Measurements from ENCODE around the gene DOK6.
"Not testable (repeated sequence)": the region's sequence is repeated elsewhere in the genome, so short reads cannot be mapped to it uniquely, and the experiment has no call there.

The DOK6 gene

DNA sequence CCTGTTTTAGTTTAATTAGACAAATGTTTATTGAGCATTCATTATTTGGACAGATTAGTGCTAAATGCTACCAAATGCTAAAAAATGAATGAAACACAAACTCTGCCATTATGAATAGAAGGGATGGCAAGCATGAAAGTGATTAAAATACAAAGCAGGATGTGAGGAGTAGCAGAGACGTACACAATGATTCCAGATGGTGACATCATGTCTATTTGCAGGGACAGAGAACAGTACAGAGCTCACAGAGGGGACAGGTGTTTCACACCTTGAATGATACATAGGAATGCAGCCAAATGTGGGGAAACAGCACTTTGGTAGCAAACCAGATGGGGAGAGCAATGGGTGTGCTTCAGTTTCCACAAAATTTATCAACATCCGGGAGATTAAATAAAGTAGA, 470.7 kb downstream of the DOK6 start:
- DNase-seq (ENCODE audit: low read depth) = no peak

DNA sequence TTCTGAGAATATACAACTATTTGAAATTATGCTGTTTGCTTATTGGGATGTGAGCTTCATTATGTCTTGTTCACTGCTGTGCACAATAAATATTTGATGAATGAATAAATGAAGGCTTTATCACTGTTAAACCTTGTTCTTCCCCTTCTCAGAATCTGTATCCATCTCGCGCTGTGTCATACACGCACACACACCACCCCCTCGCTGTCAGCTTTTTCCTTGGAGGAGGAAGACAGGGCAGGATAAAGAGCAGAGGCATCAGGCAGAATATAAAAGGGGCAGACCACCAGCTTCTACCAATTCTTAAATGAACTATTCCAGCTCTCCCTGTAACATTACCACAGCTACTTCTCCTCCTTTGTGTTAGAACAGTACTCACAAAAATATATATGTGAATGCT, 472.0 kb downstream of the DOK6 start:
- no peak for DNase-seq (ENCODE audit: low read depth)

DNA sequence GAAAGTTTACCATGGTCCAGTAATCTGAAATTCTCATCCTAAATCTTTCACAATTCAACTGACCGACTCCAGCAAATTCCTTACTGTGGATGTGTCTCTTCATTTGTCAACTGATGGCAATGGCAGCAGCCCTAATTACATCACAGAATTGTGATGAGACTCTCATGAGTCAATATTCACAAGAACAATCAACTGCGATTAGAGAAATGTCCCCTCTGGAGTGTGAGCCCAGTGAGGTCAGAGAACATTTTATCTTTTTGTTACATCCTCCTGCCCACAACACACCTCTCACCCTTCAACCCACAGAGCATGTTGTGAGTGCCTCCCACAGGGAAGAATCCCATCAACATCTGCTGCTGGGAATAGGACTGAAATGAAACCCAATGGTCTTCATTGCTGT, 473.4 kb downstream of the DOK6 start:
- peak; percentile 10 for DNase-seq (ENCODE audit: low read depth)

DNA sequence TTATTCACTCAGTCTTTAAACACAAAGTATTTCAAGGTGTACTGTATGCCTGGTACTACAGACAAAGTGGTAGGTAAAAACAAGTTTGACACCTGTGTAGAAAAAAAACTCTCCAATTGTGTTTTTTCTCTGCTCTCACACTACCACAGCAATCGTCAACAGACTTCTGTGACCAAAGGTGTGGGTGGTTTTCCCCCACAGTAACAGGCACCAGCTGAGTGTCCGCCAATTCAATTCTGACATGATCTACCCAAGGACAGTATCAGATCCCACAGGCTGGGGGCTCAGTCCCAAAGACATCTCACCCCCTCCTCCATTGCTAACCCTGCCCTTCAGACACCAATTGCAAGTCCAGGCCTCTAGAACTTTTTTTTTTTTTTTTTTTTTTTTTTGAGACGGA, 475.8 kb downstream of the DOK6 start:
- DNase-seq (ENCODE audit: low read depth) = no peak

DNA sequence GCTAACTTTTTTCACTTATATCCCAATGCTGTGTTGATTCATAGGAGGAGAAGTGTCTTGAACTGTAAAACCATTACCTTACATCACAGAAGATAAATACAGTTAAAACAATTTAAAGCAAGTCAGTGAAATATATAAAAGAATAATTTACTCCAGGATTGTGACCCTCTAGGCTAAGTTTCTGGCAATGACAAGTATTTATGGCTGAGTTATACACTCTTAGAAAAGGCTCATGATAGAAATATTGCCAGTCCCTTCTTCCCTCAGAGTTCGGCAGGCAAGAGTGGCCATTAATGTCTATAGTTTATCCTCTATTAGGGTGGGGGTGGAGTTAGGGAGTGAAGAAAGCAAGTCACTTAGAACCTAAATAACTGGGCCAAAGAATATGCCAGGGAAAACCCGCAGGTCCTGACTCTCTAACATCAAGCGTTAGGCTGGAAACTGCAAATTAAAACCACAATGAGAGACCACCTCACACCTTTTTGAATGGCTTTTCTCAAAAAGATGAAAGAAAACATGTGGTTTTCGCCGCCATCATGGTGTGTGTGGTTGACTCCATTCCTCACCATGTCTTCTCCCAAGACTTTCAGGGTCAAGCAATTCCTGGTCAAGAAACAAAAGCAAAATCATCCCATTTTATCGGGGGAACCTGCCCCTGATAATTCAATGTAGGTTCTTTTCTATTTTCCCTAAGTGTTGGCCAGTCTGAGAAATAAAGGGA, 477.7 kb downstream of the DOK6 start:
- no peak for DNase-seq (ENCODE audit: low read depth)

DNA sequence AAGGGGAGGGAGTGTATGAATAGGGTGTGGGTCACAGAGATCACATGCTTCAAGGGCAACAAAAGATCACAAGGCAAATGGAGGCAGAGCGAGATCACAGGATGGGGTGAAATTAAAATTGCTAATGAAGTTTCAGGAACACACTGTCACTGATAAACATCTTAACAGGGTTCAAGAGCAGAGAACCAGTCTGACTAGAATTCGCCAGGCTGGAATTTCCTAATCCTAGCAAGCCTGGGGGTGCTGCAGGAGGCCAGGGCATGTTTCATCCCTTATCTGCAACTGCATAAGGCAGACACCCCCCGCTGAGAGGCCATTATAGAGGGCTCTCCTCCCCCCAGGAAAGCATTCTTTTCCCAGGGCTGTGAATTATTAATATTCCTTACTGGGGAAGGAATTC, 478.4 kb downstream of the DOK6 start:
- DNase-seq (ENCODE audit: low read depth) = not testable (repeated sequence)

DNA sequence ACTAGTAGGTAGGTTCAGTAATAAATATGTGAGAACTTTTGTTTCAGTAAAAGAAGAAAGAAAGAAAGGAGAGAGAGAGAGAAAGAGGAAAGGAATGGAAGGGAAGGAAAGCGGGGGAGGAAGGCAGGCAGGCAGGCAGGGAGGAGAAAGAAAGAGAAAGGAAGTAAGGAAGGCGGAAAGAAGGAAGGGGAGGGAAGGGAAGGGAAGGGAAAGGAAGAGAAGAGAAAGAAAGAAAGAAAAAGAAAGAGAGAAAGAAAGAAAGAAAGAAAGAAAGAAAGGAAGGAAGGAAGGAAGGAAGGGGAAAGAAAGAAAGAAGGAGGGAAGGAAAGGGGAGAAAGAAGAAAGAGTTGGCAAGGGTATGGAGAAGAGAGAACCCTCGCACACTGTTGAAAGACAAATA, 479.4 kb downstream of the DOK6 start:
- DNase-seq (ENCODE audit: low read depth) = no peak

DNA sequence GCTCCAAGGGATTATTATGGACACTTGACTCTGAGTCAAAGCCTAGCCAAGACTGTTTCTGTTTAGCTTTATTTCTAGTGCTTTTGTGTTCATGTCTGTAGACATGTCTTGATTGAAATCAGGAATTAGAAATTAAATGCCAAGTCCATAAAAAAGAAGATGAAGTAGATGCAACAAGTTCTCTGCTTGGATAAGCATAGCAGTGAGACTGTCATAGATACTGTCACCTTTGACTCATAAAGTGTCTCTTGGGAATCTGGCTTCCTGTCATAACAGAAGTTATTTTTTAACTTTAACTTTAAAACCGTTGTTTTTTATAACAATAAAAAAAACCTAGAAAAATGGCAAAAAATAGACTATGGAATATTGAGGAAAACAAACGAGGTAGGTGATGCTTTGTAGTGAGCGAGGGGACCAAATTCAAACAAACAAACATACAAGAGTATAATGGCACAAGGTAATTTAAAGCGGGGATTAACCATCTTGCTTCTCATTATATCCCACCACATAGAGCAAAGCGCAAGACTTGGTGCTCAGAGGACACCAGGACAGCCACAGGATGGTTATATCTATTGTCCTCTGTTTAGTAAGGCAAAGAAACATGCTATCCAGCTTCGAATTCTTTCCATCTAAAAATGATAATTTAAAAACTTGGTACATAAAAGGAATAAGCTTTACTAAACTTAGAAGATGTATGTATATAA, 482.4 kb downstream of the DOK6 start:
- no peak for DNase-seq (ENCODE audit: low read depth)

DNA sequence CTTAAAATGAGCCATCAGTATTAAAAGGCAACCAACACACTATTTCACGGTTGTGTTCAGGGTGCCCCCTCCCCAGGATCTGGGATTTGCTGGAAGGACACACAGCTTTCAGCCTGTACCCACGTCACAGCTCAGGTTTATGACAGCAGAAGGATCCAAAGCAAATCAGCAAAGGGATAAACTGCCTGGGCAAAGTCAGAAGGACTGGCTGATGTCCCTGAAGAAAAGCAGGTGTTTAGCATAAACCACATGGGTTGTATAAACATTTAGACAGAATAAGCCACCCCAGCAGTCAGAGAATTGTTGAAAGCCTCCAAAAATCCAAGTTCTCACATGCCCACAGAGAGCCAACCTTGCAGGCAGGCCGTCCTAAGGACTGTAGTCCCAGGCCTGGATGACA, 483.1 kb downstream of the DOK6 start:
- DNase-seq (ENCODE audit: low read depth) = no peak

DNA sequence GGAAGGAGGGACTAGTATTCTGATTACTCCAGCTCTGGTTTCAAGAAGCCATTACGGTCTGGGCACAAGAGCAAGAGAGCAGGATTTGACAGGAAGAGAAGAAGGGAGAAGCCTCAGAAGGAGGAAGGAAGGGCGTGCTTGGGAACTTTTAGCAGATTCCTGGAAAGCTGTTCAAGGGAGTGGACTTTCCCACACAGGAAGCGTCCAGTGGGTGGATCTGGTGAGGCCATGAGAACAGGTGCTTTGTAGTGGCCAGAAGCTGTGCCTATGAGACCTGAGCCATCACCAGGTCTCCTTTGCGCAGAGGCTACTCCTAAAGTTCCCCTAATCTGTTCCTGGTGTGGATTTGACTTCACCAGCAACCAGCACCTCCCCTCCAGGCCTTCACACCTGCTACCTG, 484.7 kb downstream of the DOK6 start:
- DNase-seq (ENCODE audit: low read depth) = no peak

DNA sequence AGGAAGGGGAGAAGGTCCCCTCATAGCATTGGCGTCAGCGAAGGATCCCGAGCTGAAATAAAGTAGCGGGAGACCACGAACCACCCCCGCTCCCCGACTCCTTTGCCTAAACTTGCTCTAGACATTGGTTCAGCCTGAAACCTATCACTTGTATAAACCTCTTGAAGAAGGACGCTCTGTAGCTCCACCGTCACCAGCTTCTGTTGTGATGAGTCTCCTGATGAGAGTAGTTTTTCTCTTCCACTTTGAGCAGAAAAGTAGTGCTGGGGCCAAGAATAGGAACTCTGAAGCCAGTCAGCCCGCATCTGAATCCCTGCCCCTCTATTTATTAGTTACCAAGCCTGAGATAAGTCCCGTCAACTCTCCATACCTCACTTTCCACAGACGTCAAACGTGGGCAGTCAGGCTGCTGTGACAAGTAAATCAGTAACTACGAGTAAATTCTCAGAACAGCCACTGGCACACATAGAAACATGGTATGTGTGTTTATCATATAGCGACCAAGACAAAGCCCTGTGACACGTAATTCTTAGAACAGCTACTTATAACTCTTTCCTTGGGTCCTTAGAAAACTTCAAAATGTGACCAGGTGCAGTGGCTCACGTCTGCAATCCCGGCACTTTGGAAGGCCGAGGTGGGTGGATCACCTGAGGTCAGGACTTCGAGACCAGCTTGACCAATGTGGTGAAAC, 485.3 kb downstream of the DOK6 start:
- no peak for DNase-seq (ENCODE audit: low read depth)

DNA sequence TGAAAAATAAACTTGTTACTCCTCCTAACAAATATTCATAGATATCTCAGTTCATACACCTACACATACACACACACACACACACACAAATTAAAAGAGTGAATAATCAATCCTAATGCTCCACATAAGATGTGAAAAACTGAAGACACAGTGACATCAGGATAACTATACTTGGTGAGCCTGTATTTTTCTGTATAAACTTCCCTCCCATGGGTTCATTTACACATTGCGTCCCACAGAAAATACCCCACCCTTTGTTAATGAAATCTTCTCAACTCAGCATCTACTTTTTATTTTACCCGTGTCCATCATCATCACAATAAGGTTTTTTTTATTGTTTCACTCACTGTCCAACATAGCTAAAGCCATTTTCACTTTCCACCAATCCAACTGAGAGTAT, 486.6 kb downstream of the DOK6 start:
- DNase-seq (ENCODE audit: low read depth) = no peak

DNA sequence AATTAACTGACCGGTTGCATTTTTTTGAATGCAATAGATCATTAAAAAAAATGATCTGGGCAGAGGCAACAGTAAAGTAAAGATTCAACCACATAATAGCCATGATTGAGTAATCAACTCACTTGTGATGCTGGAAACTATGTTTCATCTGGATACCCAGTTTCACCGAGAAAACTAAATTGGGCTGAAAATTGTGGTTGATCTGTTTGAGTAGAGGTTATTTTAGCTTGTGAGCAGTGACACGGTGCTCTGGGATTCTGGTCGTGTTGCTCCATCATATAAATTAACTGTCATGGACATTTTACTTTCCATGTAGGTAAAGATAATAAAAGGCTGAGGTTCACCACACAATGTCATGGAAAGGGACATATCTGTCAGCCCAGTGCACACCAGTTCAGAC, 488.3 kb downstream of the DOK6 start:
- no peak for DNase-seq (ENCODE audit: low read depth)

DNA sequence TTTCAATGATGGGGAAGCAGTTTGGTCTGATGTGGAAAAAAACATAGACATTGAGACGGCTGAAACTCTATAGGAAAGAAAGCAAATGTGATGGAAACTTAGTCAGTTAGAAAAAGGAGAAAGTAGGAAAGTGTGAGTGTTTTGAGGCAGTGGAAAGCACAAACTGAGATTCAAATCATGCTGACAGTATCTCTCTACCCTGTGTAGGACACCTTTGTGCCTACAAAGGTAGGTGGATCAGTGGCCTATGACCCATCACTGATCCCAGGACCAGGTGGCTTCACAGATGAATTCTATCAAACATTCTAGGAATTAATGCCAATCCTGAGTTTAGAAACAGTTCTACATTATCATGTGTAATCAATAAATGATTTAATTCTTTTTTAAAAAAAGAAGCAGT, 489.9 kb downstream of the DOK6 start:
- no peak for DNase-seq (ENCODE audit: low read depth)

DNA sequence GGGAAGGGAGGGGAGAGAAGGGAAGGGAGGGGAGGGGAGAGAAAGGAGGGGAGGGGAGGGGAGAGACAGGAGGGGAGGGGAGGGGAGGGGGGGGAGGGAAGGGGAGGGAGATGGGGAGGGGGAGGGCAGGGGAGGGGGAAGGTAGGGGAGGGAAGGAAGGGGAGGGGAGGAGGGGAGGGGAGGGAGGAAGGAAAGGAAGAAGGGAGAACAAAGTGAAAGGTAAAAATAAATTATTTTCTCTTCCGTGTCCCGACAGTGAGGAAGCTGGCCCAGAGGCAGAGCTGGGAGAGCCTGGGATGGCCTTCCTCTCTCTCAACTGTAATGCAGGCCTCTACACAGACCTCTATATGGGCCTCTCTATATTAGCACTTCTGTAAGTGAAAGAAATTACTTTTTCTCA, 493.8 kb downstream of the DOK6 start:
- DNase-seq (ENCODE audit: low read depth) = no peak

DNA sequence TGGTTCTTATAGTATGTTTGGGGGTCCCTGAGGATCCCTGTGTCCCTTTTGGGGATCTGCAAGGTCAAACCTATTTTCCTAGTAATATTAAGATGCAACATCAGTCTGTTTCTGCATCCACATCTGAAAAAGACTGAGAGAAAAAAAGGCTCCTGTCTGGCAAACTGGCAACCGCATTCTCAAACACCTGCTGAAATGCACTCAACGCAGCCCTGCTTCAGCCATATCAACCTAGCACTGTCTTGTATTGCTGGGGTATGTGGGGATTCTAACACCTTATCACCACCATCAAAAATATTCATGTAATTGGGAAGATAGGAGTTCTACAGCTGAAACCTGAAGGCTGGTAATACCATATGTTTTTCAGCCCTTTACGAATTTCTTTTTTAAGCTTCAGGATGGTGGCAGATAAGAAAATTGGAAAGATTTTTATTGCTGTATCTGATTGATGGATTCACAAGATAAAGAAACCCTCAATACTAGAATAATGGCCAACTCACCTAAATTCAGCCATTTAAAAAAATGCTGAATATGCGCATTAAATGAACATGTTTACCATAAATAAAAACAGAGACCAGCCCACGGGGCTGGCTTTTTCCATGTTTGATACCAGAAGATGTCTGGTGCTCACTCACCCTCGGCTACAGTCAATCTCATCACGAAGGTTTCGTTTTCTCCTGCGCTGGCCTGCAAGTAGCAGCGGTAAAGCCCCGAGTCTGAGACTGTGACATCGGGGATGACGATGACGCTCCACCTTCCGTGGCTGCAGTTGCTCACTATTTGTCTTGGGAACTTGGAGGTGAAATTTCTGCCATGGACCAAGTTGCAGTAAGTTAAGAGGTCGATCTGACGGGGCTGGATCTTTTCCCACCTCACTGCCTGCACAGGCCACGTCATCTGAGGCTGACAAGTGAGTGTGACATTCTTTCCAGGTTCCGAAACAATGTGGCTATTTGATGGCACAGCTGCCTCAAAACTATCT, 494.7 kb downstream of the DOK6 start:
- DNase-seq (ENCODE audit: low read depth) = no peak

DNA sequence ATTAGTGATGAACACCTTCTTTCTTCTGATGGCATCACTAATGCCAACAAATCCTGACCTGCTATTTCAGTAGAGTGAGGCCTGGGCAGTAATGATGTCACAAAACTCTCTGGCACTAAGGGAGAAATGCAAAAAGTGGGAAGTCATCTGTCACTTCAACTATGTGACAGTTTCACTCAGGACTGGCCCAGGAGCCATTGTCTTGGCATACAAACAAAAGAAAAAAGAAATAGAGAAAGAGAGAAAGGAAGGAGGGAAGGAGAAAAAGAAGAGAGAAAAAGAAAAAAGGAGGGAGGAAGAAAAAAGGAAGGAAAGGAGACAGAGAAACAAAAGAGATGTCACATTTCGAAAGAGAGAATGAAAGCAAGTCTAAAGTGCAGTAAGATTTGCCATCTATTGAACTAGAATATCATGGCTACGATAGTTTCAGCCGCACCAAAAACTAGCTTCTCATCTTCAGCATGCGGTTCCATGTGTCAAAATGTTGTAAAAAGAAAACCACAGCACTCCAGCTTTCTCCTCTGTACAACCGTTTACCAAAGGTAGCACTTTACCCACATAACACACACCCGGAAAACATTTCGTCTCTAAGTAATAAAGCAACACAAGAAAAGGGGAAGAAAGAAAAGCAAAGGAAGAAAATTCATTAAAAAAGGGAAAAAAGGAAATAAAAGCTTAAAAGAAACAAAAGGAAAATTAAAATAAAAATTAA, 496.9 kb downstream of the DOK6 start:
- no peak for DNase-seq (ENCODE audit: low read depth)

DNA sequence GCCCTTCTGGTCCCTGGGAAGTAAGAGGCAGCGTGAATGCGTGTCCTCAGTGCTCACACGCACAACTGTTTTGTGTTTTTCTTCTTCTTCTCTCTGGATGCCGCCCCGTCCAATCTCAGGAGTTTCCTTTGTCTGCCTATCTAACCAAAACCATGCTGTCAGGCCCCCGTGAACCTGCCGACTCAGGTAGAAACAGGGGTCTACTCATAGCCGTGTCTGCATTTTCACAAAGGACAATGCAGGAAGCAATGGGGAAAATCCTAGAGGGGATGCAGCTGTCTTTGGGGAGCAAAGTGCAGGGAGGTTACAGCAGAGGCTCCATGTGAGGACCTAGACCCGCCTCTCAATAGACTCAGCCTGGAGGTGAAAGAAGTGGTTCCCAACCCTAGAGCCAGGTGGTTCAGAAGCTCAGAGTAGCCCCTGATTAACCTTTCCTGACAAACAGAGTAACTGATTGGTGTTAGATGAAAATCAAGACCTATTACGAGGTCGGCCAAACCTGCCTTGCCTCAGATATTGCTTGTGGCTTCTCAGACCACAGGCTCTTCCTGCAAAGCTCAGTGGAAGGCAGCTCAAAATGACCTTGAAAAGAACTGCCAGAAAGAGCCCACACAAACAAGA, 497.7 kb downstream of the DOK6 start:
- DNase-seq (ENCODE audit: low read depth) = no peak

Measured in fibroblast of gingiva (primary cell).